Tibial artery (tissue), 4 donors: ENCODE results near the gene C21orf58.

ENCODE experiments used
- DNase-seq, 2 donors: peaks; one replicate each; pipeline ENCODE4 v3.0.0-alpha.2; 2019
- H3K27ac ChIP-seq, 2 donors: fragments of 200-600 bp; sonication (generic) in 1 of 2; 1 replicate in 1 of 2; 2 replicates in 1 of 2; pipeline ENCODE4 v1.5.1; 2018 to 2019; ENCODE audit warnings: mild to moderate bottlenecking in 1 of 2
- H3K27me3 ChIP-seq, 2 donors: fragments of 200-600 bp; sonication (generic) in 1 of 2; one replicate each; pipeline versions ENCODE4 v1.5.1 to v1.6.0; 2016 to 2019
- H3K36me3 ChIP-seq, 3 donors: fragments of 200-600 bp; sonication (generic) in 2 of 3; one replicate each; pipeline ENCODE4 v1.5.1; 2016 to 2019; ENCODE audit warnings: mild to moderate bottlenecking in 2 of 3
- H3K4me1 ChIP-seq, 4 donors: fragments of 200-600 bp; sonication (generic) in 2 of 4; 1 replicate in 3 of 4; 2 replicates in 1 of 4; pipeline ENCODE4 v1.5.1; 2016 to 2019
- H3K4me3 ChIP-seq, 2 donors: fragments of 200-600 bp; sonication (generic) in 1 of 2; 1 replicate in 1 of 2; 2 replicates in 1 of 2; pipeline ENCODE4 v1.5.1; 2018 to 2019; ENCODE audit warnings: mild to moderate bottlenecking in 2 of 2
- H3K9me3 ChIP-seq, 3 donors: fragments of 200-600 bp; sonication (generic) in 1 of 3; one replicate each; pipeline ENCODE4 v1.5.1; 2016 to 2019
- intact Hi-C: fragments of 100-400 bp; cut with DNase I; formaldehyde crosslinking; loops from one replicate; pipeline ENCODE4 v1.15.0; 2023; ENCODE audit warnings: low total_unique reads
- TF ChIP-seq, protein P1 (sequence below), 2 experiments: fragments of 200-600 bp in 1 of 2; fragments of 450-650 bp in 1 of 2; IDR thresholded peaks; one replicate each; pipeline ENCODE4 v1.5.1; 2017 to 2019; ENCODE audit warnings: antibody characterized with exemption in 2 of 2, mild to moderate bottlenecking in 1 of 2, moderate library complexity in 1 of 2

The C21orf58 gene

GRCh38 chr21:46308431-46308830, 15.2 kb downstream of the C21orf58 start:
- no peak overlapping the region for H3K4me3 ChIP-seq
- H3K36me3 ChIP-seq = peaks cover 0 to 16% (median 0%) of the 10 kb centered on the region in 3 donors
- TF ChIP-seq, protein P1, sequence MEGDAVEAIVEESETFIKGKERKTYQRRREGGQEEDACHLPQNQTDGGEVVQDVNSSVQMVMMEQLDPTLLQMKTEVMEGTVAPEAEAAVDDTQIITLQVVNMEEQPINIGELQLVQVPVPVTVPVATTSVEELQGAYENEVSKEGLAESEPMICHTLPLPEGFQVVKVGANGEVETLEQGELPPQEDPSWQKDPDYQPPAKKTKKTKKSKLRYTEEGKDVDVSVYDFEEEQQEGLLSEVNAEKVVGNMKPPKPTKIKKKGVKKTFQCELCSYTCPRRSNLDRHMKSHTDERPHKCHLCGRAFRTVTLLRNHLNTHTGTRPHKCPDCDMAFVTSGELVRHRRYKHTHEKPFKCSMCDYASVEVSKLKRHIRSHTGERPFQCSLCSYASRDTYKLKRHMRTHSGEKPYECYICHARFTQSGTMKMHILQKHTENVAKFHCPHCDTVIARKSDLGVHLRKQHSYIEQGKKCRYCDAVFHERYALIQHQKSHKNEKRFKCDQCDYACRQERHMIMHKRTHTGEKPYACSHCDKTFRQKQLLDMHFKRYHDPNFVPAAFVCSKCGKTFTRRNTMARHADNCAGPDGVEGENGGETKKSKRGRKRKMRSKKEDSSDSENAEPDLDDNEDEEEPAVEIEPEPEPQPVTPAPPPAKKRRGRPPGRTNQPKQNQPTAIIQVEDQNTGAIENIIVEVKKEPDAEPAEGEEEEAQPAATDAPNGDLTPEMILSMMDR (IDR thresholded peaks at IDR 0.05) = no peak
- no peaks in the 10 kb centered on the region for H3K9me3 ChIP-seq
- H3K4me1 ChIP-seq = no peaks in the 10 kb centered on the region
- H3K27ac ChIP-seq = no peak overlapping the region
- no peak for DNase-seq
- no peaks in the 10 kb centered on the region for H3K27me3 ChIP-seq
- intact Hi-C loops = no loop called here

GRCh38 chr21:46307625-46308024, 16.0 kb downstream of the C21orf58 start:
- Histone ChIP-seq H3K27me3 (no peaks in the 10 kb centered on the region), H3K36me3 (peaks cover 0 to 16% (median 0%) of the 10 kb centered on the region in 3 donors), H3K4me1 (no peaks in the 10 kb centered on the region), H3K4me3 (no peak overlapping the region), H3K9me3 (no peaks in the 10 kb centered on the region), H3K27ac (no peak overlapping the region)
- no peak for DNase-seq
- TF ChIP-seq, protein P1 (IDR thresholded peaks at IDR 0.05) = no peak
- intact Hi-C loops = no loop called here

DNA sequence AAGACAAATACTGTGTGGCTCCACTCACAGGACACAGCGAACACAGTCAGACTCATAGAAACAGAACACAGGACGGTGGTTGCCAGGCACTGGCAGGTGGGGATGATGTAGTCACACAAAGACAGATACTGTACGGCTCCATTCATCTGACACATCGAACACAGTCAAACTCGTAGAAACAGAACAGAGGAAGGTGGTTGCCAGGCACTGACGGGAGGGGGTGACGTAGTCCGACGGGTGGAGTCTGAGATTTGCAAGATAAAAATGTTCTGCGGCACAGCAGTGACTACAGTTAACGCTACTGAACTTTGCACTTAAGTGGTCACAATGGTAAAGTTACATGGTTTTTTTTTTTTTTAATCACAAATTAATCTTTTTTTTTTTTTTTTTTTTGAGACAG, 18.7 kb downstream of the C21orf58 start:
- peaks cover 0 to 31% (median 0%) of the 10 kb centered on the region in 3 donors for H3K36me3 ChIP-seq
- intact Hi-C loops = no loop called here
- no peak overlapping the region for H3K27ac ChIP-seq
- no peaks in the 10 kb centered on the region for H3K27me3 ChIP-seq
- no peaks in the 10 kb centered on the region for H3K9me3 ChIP-seq
- H3K4me1 ChIP-seq = no peaks in the 10 kb centered on the region
- TF ChIP-seq, protein P1 (IDR thresholded peaks at IDR 0.05) = no peak
- DNase-seq = no peak
- no peak overlapping the region for H3K4me3 ChIP-seq

GRCh38 chr21:46304437-46304836, 19.2 kb downstream of the C21orf58 start:
- TF ChIP-seq, protein P1 (IDR thresholded peaks at IDR 0.05) = no peak
- Histone ChIP-seq H3K27me3 (no peaks in the 10 kb centered on the region), H3K4me1 (no peaks in the 10 kb centered on the region), H3K9me3 (no peaks in the 10 kb centered on the region), H3K36me3 (peaks cover 0 to 35% (median 0%) of the 10 kb centered on the region in 3 donors), H3K4me3 (no peak overlapping the region), H3K27ac (no peak overlapping the region)
- no peak for DNase-seq
- intact Hi-C loops = no loop called here

DNA sequence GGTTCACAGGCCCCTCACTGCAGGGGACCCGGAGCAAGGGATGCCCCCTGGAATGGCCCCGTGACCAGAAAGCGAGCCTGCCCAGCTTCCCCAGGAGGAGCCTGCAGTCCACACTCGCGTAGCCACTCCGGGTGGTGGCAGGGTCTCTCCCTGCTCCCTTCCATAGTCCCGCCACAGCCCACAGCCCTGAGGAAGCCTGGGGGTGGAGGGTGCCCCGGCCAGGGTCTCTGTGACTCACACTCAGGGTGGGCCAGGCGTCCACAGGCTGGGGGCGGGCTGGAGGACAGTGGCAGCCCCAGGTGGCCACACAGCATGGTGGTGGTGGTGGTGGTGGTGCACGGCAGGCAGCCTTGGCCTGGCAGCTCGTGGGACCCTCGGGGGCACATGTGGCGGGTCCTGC, 21.9 kb downstream of the C21orf58 start:
- Histone ChIP-seq H3K27me3 (peaks cover 0 to 10% of the 10 kb centered on the region in 2 donors), H3K4me1 (peaks cover 0 to 12% (median 11%) of the 10 kb centered on the region in 4 donors), H3K27ac (no peak overlapping the region), H3K36me3 (peaks cover 0 to 26% (median 0%) of the 10 kb centered on the region in 3 donors), H3K9me3 (no peaks in the 10 kb centered on the region), H3K4me3 (no peak overlapping the region)
- TF ChIP-seq, protein P1 (IDR thresholded peaks at IDR 0.05) = no peak
- no peak for DNase-seq
- intact Hi-C loops = no loop called here

GRCh38 chr21:46299167-46299566, 24.5 kb downstream of the C21orf58 start:
- peaks cover 0 to 18% of the 10 kb centered on the region in 2 donors for H3K27me3 ChIP-seq

More at GRCh38 chr21:46299167-46299566, 24.5 kb downstream of the C21orf58 start:
- Histone ChIP-seq H3K4me3 (no peak overlapping the region), H3K27ac (no peak overlapping the region), H3K9me3 (no peaks in the 10 kb centered on the region), H3K36me3 (peaks cover 0 to 19% (median 0%) of the 10 kb centered on the region in 3 donors), H3K4me1 (peaks cover 0 to 12% (median 11%) of the 10 kb centered on the region in 4 donors)
- intact Hi-C loops = no loop called here
- TF ChIP-seq, protein P1 (IDR thresholded peaks at IDR 0.05) = no peak
- DNase-seq = no peak
